ENCODE data around the gene GSK3A. TPM values are rescaled to one million over a fixed set of nuclear protein-coding genes. Genes with fewer than 3 reads are reported as not detected.

GSK3A gene
- total RNA-seq, 1 experiment from 2014 or later = 50.8 TPM

DNA sequence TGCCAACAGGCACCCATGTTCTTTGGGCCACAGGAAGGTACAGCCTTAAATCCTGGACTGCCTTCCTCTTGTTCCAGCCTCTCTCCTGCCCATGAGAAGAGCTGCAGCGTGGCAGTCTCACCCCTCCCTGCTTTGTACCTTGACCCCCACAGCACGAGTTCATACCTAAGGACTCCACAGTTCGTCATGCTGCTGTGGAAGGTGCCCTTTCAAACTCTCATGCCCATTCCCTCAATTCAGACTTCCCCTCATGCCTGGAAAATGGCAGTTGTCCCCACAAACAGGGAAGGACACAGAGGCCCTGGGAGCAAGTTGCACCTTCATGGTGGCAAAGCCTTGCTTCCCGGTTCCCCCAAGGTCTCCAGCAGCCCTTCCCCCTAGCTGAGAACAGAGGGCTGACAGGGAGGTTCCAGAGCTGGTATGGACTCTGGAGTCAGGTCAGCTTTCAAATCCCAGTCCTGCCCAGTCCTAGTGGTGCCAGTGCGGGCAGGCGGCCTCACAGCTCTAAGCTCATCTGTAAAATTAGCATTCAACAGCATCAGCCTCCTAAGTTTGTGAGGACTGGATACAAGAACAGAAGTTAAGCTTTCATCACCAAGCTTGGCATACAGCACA is 8.6 kb downstream of the GSK3A start:
- 0 out of 2 replicates have a peak, but pooled peaks cover 4% of the 10 kb centered on the region for H3K4me1 Mint-ChIP-seq
- ChIA-PET POLR2A (interaction anchor here (1.0 to 1.9 kb wide), 2 partner anchors 8 to 9 kb away, joined by 3 to 5 read pairs; partner anchors contain the start of gene GSK3A), CTCF (interaction anchor here (0.7 to 3.6 kb wide), 4 partner anchors 9 to 120 kb away, joined by 3 to 16 read pairs (median 4); partner anchors contain the start of genes GSK3A and POU2F2)
- H3K4me3 Mint-ChIP-seq = no peak overlapping the region
- no peaks in the 10 kb centered on the region for H3K27me3 Mint-ChIP-seq (ENCODE audit: low read depth)
- ATAC-seq = no peak
- TF ChIP-seq, protein P1, sequence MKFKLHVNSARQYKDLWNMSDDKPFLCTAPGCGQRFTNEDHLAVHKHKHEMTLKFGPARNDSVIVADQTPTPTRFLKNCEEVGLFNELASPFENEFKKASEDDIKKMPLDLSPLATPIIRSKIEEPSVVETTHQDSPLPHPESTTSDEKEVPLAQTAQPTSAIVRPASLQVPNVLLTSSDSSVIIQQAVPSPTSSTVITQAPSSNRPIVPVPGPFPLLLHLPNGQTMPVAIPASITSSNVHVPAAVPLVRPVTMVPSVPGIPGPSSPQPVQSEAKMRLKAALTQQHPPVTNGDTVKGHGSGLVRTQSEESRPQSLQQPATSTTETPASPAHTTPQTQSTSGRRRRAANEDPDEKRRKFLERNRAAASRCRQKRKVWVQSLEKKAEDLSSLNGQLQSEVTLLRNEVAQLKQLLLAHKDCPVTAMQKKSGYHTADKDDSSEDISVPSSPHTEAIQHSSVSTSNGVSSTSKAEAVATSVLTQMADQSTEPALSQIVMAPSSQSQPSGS (CRISPR knock-in tag; IDR thresholded peaks at IDR 0.05; ENCODE audit: borderline replicate concordance, low read depth) = no peak
- TF ChIP-seq, protein P2, sequence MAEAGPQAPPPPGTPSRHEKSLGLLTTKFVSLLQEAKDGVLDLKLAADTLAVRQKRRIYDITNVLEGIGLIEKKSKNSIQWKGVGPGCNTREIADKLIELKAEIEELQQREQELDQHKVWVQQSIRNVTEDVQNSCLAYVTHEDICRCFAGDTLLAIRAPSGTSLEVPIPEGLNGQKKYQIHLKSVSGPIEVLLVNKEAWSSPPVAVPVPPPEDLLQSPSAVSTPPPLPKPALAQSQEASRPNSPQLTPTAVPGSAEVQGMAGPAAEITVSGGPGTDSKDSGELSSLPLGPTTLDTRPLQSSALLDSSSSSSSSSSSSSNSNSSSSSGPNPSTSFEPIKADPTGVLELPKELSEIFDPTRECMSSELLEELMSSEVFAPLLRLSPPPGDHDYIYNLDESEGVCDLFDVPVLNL (CRISPR knock-in tag; IDR thresholded peaks at IDR 0.05; ENCODE audit: borderline replicate concordance, low read depth) = no peak
- TF ChIP-seq MYBL2 (CRISPR knock-in tag; IDR thresholded peaks at IDR 0.05) = no peak
- peaks cover 55% of the 10 kb centered on the region for H3K36me3 Mint-ChIP-seq
- DNase-seq (ENCODE audit: low spot score) = no peak
- H3K27ac Mint-ChIP-seq = no peak overlapping the region; the same call in 1 of the 2 replicates
- no peaks in the 10 kb centered on the region for H3K9me3 Mint-ChIP-seq

DNA sequence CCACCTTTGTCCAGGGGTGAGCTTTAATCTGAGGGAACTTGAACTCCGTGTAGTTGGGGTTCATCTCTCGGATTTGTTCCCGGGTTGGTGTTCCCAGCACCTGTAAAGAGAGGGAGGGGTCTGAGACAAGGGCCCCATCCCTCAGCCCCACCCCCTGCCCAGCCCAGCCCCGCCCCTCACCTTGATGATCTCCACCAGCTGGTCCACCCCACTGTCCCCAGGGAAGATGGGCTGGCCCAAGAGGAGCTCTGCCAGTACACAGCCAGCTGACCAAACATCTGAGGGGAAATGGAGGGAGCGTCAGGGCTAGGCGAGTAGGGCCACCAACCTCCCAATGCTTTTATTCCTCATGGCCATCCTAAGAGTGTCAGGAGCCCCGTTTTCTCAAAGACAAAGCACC is 9.3 kb downstream of the GSK3A start:
- DNase-seq (ENCODE audit: low spot score) = no peak
- TF ChIP-seq, protein P3, sequence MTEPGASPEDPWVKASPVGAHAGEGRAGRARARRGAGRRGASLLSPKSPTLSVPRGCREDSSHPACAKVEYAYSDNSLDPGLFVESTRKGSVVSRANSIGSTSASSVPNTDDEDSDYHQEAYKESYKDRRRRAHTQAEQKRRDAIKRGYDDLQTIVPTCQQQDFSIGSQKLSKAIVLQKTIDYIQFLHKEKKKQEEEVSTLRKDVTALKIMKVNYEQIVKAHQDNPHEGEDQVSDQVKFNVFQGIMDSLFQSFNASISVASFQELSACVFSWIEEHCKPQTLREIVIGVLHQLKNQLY (CRISPR knock-in tag; IDR thresholded peaks at IDR 0.05) = no peak
- TF ChIP-seq, protein P4, sequence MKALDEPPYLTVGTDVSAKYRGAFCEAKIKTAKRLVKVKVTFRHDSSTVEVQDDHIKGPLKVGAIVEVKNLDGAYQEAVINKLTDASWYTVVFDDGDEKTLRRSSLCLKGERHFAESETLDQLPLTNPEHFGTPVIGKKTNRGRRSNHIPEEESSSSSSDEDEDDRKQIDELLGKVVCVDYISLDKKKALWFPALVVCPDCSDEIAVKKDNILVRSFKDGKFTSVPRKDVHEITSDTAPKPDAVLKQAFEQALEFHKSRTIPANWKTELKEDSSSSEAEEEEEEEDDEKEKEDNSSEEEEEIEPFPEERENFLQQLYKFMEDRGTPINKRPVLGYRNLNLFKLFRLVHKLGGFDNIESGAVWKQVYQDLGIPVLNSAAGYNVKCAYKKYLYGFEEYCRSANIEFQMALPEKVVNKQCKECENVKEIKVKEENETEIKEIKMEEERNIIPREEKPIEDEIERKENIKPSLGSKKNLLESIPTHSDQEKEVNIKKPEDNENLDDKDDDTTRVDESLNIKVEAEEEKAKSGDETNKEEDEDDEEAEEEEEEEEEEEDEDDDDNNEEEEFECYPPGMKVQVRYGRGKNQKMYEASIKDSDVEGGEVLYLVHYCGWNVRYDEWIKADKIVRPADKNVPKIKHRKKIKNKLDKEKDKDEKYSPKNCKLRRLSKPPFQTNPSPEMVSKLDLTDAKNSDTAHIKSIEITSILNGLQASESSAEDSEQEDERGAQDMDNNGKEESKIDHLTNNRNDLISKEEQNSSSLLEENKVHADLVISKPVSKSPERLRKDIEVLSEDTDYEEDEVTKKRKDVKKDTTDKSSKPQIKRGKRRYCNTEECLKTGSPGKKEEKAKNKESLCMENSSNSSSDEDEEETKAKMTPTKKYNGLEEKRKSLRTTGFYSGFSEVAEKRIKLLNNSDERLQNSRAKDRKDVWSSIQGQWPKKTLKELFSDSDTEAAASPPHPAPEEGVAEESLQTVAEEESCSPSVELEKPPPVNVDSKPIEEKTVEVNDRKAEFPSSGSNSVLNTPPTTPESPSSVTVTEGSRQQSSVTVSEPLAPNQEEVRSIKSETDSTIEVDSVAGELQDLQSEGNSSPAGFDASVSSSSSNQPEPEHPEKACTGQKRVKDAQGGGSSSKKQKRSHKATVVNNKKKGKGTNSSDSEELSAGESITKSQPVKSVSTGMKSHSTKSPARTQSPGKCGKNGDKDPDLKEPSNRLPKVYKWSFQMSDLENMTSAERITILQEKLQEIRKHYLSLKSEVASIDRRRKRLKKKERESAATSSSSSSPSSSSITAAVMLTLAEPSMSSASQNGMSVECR (CRISPR knock-in tag; IDR thresholded peaks at IDR 0.05; ENCODE audit: borderline replicate concordance) = no peak
- TF ChIP-seq, protein P5, sequence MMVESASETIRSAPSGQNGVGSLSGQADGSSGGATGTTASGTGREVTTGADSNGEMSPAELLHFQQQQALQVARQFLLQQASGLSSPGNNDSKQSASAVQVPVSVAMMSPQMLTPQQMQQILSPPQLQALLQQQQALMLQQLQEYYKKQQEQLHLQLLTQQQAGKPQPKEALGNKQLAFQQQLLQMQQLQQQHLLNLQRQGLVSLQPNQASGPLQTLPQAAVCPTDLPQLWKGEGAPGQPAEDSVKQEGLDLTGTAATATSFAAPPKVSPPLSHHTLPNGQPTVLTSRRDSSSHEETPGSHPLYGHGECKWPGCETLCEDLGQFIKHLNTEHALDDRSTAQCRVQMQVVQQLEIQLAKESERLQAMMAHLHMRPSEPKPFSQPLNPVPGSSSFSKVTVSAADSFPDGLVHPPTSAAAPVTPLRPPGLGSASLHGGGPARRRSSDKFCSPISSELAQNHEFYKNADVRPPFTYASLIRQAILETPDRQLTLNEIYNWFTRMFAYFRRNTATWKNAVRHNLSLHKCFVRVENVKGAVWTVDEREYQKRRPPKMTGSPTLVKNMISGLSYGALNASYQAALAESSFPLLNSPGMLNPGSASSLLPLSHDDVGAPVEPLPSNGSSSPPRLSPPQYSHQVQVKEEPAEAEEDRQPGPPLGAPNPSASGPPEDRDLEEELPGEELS (CRISPR knock-in tag; IDR thresholded peaks at IDR 0.05) = no peak
- TF ChIP-seq ZNF317 (CRISPR knock-in tag; IDR thresholded peaks at IDR 0.05; ENCODE audit: borderline replicate concordance, low read depth) (no peak), GRHL2 (CRISPR knock-in tag; IDR thresholded peaks at IDR 0.05; ENCODE audit: insufficient replicate concordance, severe bottlenecking) (no peak), ZNF219 (CRISPR knock-in tag; IDR thresholded peaks at IDR 0.05; ENCODE audit: borderline replicate concordance) (no peak), EMX1 (CRISPR knock-in tag; IDR thresholded peaks at IDR 0.05) (no peak)
- TF ChIP-seq, protein P6, sequence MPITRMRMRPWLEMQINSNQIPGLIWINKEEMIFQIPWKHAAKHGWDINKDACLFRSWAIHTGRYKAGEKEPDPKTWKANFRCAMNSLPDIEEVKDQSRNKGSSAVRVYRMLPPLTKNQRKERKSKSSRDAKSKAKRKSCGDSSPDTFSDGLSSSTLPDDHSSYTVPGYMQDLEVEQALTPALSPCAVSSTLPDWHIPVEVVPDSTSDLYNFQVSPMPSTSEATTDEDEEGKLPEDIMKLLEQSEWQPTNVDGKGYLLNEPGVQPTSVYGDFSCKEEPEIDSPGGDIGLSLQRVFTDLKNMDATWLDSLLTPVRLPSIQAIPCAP (CRISPR knock-in tag; IDR thresholded peaks at IDR 0.05) = no peak
- TF ChIP-seq, protein P7, sequence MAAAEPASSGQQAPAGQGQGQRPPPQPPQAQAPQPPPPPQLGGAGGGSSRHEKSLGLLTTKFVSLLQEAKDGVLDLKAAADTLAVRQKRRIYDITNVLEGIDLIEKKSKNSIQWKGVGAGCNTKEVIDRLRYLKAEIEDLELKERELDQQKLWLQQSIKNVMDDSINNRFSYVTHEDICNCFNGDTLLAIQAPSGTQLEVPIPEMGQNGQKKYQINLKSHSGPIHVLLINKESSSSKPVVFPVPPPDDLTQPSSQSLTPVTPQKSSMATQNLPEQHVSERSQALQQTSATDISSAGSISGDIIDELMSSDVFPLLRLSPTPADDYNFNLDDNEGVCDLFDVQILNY (CRISPR knock-in tag; IDR thresholded peaks at IDR 0.05) = no peak
- Mint-ChIP-seq H3K4me3 (no peak overlapping the region), H3K9me3 (no peaks in the 10 kb centered on the region), H3K4me1 (0 out of 2 replicates have a peak, but pooled peaks cover 4% of the 10 kb centered on the region), H3K27ac (no peak overlapping the region; the same call in 1 of the 2 replicates), H3K27me3 (ENCODE audit: low read depth) (no peaks in the 10 kb centered on the region), H3K36me3 (peaks cover 55% of the 10 kb centered on the region)
- 0 out of 2 replicates have a peak, but pooled peaks have one; percentile 26 for ATAC-seq
- ChIA-PET POLR2A (interaction anchor here (0.7 to 1.9 kb wide), 3 partner anchors 9 to 62 kb away, joined by 3 to 5 read pairs (median 4); partner anchors contain the start of gene GSK3A), CTCF (interaction anchor here (1.1 to 3.6 kb wide), 3 partner anchors 46 to 207 kb away, joined by 3 to 16 read pairs (median 4); no protein-coding TSS in a partner anchor)

Measured in WTC11 (cell line).